HepG2 (cell line): ENCODE measurements around the gene TMEM61. TPM values are rescaled to one million over a fixed set of nuclear protein-coding genes. Genes with fewer than 3 reads are reported as not detected.

ENCODE experiments used
- ATAC-seq: fragments of 200-7000 bp; cut with Tn5 transposase; 3 replicates; pipeline ENCODE4 v1.9.1; 2020; ENCODE audit warnings: mild to moderate bottlenecking, moderate library complexity
- BruUV-seq: library from RNA; stranded (reverse); fragments of 400-500 nt; replicated peaks from 2 replicates; lab custom pipeline; 2021; lab: Mats Ljungman, UMichigan
- CTCF ChIA-PET: fragments of 300-600 bp; formaldehyde crosslinking; extraction: SDS; loops from one replicate; lab custom pipeline; 2021; ENCODE audit warnings: low total read pairs, inconsistent platforms, low intra/inter-chr PET ratio; lab: Yijun Ruan, JAX
- POLR2A ChIA-PET: fragments of 350-600 bp; sonication (Branson Sonifier 250); formaldehyde crosslinking; loops from one replicate; lab custom pipeline; 2020; ENCODE audit warnings: antibody characterized with exemption, inconsistent platforms; lab: Yijun Ruan, JAX
- DNase-seq: peaks from one replicate; pipeline ENCODE4 v3.0.0-alpha.2; 2015; ENCODE audit warnings: low spot score
- FAIRE-seq: peaks from 3 replicates; lab custom pipeline; 2011; peaks lifted over from hg19 to GRCh38; lab: Jason Lieb, UNC
- H2AFZ ChIP-seq: one replicate; pipeline ENCODE4 v1.6.1; 2011; ENCODE audit warnings: low read length, inconsistent platforms
- H3K27ac ChIP-seq: fragments of 300-600 bp; 3 replicates; pipeline ENCODE4 v1.8.0; 2011; ENCODE audit warnings: mixed run types, mild to moderate bottlenecking, mixed read lengths, low read length, inconsistent platforms; ENCODE audit not compliant: insufficient read depth; ENCODE audit errors: extremely low read length
- H3K27me3 ChIP-seq, 2 experiments: fragments of 200-600 bp in 1 of 2; 2 replicates in 1 of 2; 3 replicates in 1 of 2; pipeline versions ENCODE4 v1.6.0 to v1.8.0; 2011; ENCODE audit warnings: low read length in 2 of 2, mild to moderate bottlenecking in 2 of 2, moderate library complexity in 2 of 2, inconsistent platforms in 1 of 2; ENCODE audit not compliant: insufficient read depth in 2 of 2, control insufficient read depth in 1 of 2
- H3K36me3 ChIP-seq, 2 experiments: fragments of 200-600 bp in 1 of 2; replicated peaks in 1 of 2; 2 replicates in 1 of 2; 3 replicates in 1 of 2; pipeline versions ENCODE4 v1.5.1 to v1.8.0; 2011; ENCODE audit warnings: low read length in 2 of 2, inconsistent platforms in 1 of 2; ENCODE audit not compliant: insufficient read depth in 2 of 2, control insufficient read depth in 1 of 2
- H3K4me1 ChIP-seq: 2 replicates; pipeline ENCODE4 v1.5.1; 2012; ENCODE audit warnings: low read length, inconsistent platforms; ENCODE audit not compliant: insufficient read depth
- H3K4me2 ChIP-seq: 2 replicates; pipeline ENCODE4 v1.6.0; 2011; ENCODE audit warnings: low read depth, low read length, inconsistent platforms
- H3K4me3 ChIP-seq, 3 experiments: fragments of 200-600 bp in 1 of 3; sonication (generic), shearing (Covaris generic) in 1 of 3; replicated peaks in 1 of 3; 2 replicates each; pipeline ENCODE4 v1.5.1; 2011 to 2016; ENCODE audit warnings: low read length in 3 of 3, inconsistent platforms in 2 of 3, low read depth in 2 of 3, mild to moderate bottlenecking in 2 of 3, control low read depth in 1 of 3, mixed read lengths in 1 of 3; ENCODE audit not compliant: insufficient read depth in 1 of 3
- H3K79me2 ChIP-seq: one replicate; pipeline ENCODE4 v1.6.1; 2011; ENCODE audit warnings: low read length, inconsistent platforms; ENCODE audit not compliant: insufficient read depth
- H3K9ac ChIP-seq: 2 replicates; pipeline ENCODE4 v1.6.0; 2011; ENCODE audit warnings: mild to moderate bottlenecking, low read depth, low read length, inconsistent platforms; ENCODE audit not compliant: insufficient read depth
- H3K9me3 ChIP-seq: 2 replicates; pipeline ENCODE4 v1.5.1; 2012; ENCODE audit warnings: mild to moderate bottlenecking, low read length
- H4K20me1 ChIP-seq: 2 replicates; pipeline ENCODE4 v1.6.0; 2011; ENCODE audit warnings: inconsistent platforms, mild to moderate bottlenecking, low read length, moderate library complexity; ENCODE audit not compliant: insufficient read depth
- KAT8 ChIP-seq: IDR thresholded peaks from 2 replicates; pipeline ENCODE4 v1.6.1; 2016; ENCODE audit warnings: missing genetic modification reagents, missing compliant biosample characterization
- MAX ChIP-seq: IDR thresholded peaks from 2 replicates; pipeline ENCODE4 v1.6.1; 2012; ENCODE audit warnings: inconsistent platforms
- POGZ ChIP-seq: sonication (generic); formaldehyde crosslinking; IDR thresholded peaks from 2 replicates; pipeline ENCODE4 v1.4.0; 2020; ENCODE audit warnings: mild to moderate bottlenecking, missing genetic modification reagents
- SAP130 ChIP-seq: IDR thresholded peaks from 2 replicates; pipeline ENCODE4 v1.6.1; 2016; ENCODE audit warnings: low read depth
- ZBED4 ChIP-seq: sonication (generic); formaldehyde crosslinking; IDR thresholded peaks from 2 replicates; pipeline ENCODE4 v1.4.0; 2020; ENCODE audit warnings: missing genetic modification reagents, borderline replicate concordance
- ZGPAT ChIP-seq: IDR thresholded peaks from 2 replicates; pipeline ENCODE4 v1.6.1; 2016; ENCODE audit warnings: mild to moderate bottlenecking
- ZNF142 ChIP-seq: sonication (generic); formaldehyde crosslinking; IDR thresholded peaks from 2 replicates; pipeline ENCODE4 v1.4.0; 2020; ENCODE audit warnings: missing genetic modification reagents
- ZNF276 ChIP-seq: sonication (generic); formaldehyde crosslinking; IDR thresholded peaks from 2 replicates; pipeline ENCODE4 v1.4.0; 2020; ENCODE audit warnings: mild to moderate bottlenecking, low read depth, missing genetic modification reagents
- WGBS: methylation state at CpG from one replicate; pipeline ENCODE4 v1.1.6; 2017; ENCODE audit warnings: low lambda C conversion rate; 5-methylcytosine and 5-hydroxymethylcytosine counted together
- in situ Hi-C: cut with HindIII; loops from 2 replicates; pipeline ENCODE4 v1.10.0; 2017; ENCODE audit warnings: low pct_unique_long_range_greater_than_20kb; ENCODE audit not compliant: extremely low pct_ligation_motif_present
- intact Hi-C: fragments of 100-400 bp; cut with micrococcal nuclease; formaldehyde crosslinking; loops from one replicate; pipeline ENCODE4 v1.10.0; 2022; ENCODE audit not compliant: unreplicated experiment
- polyA plus RNA-seq, 8 experiments: library from polyadenylated mRNA; depleted of rRNA in 3 of 8; stranded (reverse) in 7 of 8; unstranded in 1 of 8; fragments of >200 nt; fragmentation: Illumina TruSeq in 4 of 8; extraction: Trizol in 4 of 8; gene quantifications; 2 replicates each; pipeline versions ENCODE4 v1.2.1 to v1.2.3, GENCODE V29; 2011 to 2016; ENCODE audit warnings: low read depth in 4 of 8, missing spikeins in 1 of 8, mixed read lengths in 1 of 8; ENCODE audit not compliant: insufficient read depth in 1 of 8
- total RNA-seq, 5 experiments: library from RNA; depleted of rRNA; stranded (reverse); fragments of >200 nt; fragmentation: Illumina TruSeq; extraction: Trizol; gene quantifications; 2 replicates each; pipeline ENCODE4 v1.2.3, GENCODE V29; 2016; ENCODE audit warnings: low read depth in 1 of 5

The TMEM61 gene
- total and polyA plus RNA-seq, 2 of the 13 experiments (the other 11 are each of a cell fraction or from before 2014, with no cell fraction given): not detected

GRCh38 chr1:54952950-54953718 lies 27.3 kb upstream of the TMEM61 start (continued):
- TF ChIP-seq ZBED4 (no peak), SAP130 (peak; percentile 47; the same call in 1 of the 2 replicates), KAT8 (CRISPR knock-in tag) (no peak), MAX (peak; percentile 44; the same call in 1 of the 2 replicates)
- TF ChIP-seq, all 625 proteins: peak for 9

GRCh38 chr1:54953846-54954245 lies 26.6 kb upstream of the TMEM61 start:
- ATAC-seq: no peak
- Histone ChIP-seq H4K20me1 (no peaks in the 10 kb centered on the region), H3K4me1 (peaks cover 55% of the 10 kb centered on the region), H3K9ac (no peak overlapping the region), H3K4me3 (no peak overlapping the region), H3K36me3 (no peaks in the 10 kb centered on the region), H3K27ac (no peak overlapping the region), H3K27me3 (0 out of 5 replicates have a peak, but pooled peaks cover 0 to 3% of the 10 kb centered on the region in 2 experiments), H2AFZ (no peak overlapping the region), H3K79me2 (no peaks in the 10 kb centered on the region), H3K4me2 (no peak overlapping the region), H3K9me3 (no peaks in the 10 kb centered on the region)
- 37% methylated on average over 3 of the region's 3 CpGs for WGBS
- no TSS peak for BruUV-seq
- in situ Hi-C loops (loop anchor here (5.0 kb wide), 1 partner anchor 43 kb away; the partner anchor contains the start of gene BSND), intact Hi-C loops (no loop called here)
- no peak for FAIRE-seq
- POLR2A ChIA-PET: no interaction called here
- CTCF ChIA-PET: no interaction called here
- DNase-seq: no peak
- TF ChIP-seq POGZ (no peak), ZNF276 (CRISPR knock-in tag) (no peak), ZNF142 (CRISPR knock-in tag) (no peak), ZGPAT (CRISPR knock-in tag) (no peak)
